8988T (cell line): ENCODE measurements around the gene HACE1.
"Not testable (repeated sequence)": the region's sequence is repeated elsewhere in the genome, so short reads cannot be mapped to it uniquely, and the experiment has no call there.

Experiments used
- DNase-seq: peaks from one replicate; pipeline ENCODE4 v3.0.0; 2011

The HACE1 gene

GRCh38 chr6:104859225-104860146, at the start of gene HACE1:
HACE1 (minus strand) TSS chr6:104859919; CDS start chr6:104859642, 277 bp downstream.
- DNase-seq: peak; percentile 77

- DNase-seq: no peak
These were observed 49.3 kb upstream of the HACE1 start for GRCh38 chr6:104908888-104909525.

- DNase-seq: no peak
These were observed 48.5 kb upstream of the HACE1 start for GRCh38 chr6:104908031-104908887.

GRCh38 chr6:104898893-104899292, 39.2 kb upstream of the HACE1 start:
- not testable (repeated sequence) for DNase-seq

- no peak for DNase-seq
These were observed 37.2 kb upstream of the HACE1 start for GRCh38 chr6:104896914-104897313.

GRCh38 chr6:104888066-104888465, 28.3 kb upstream of the HACE1 start:
- DNase-seq: no peak

- no peak for DNase-seq
These were observed 27.6 kb upstream of the HACE1 start for GRCh38 chr6:104887350-104887749.

- DNase-seq: no peak
These were observed 25.9 kb upstream of the HACE1 start for GRCh38 chr6:104885518-104886043.

GRCh38 chr6:104884867-104885517, 25.3 kb upstream of the HACE1 start:
- no peak for DNase-seq

- DNase-seq: no peak
These were observed 22.4 kb upstream of the HACE1 start for GRCh38 chr6:104881964-104882668.

GRCh38 chr6:104862456-104862855, 2.7 kb upstream of the HACE1 start:
- no peak for DNase-seq

- no peak for DNase-seq
These were observed 502 bp upstream of the HACE1 start for GRCh38 chr6:104860221-104860620.

GRCh38 chr6:104858642-104859041, 1.1 kb downstream of the HACE1 start:
- no peak for DNase-seq

GRCh38 chr6:104855507-104855906, 4.2 kb downstream of the HACE1 start:
- no peak for DNase-seq

GRCh38 chr6:104847721-104848120, 12.0 kb downstream of the HACE1 start:
- not testable (repeated sequence) for DNase-seq

GRCh38 chr6:104843229-104843628, 16.5 kb downstream of the HACE1 start:
- no peak for DNase-seq

- no peak for DNase-seq
These were observed 22.6 kb downstream of the HACE1 start for GRCh38 chr6:104837158-104837557.

GRCh38 chr6:104836479-104837020, 23.2 kb downstream of the HACE1 start:
- not testable (repeated sequence) for DNase-seq

GRCh38 chr6:104835782-104836181, 23.9 kb downstream of the HACE1 start:
- DNase-seq: no peak

- no peak for DNase-seq
These were observed 30.3 kb downstream of the HACE1 start for GRCh38 chr6:104829183-104829958.

GRCh38 chr6:104828478-104828877, 31.2 kb downstream of the HACE1 start:
- DNase-seq: no peak
